Measurements from ENCODE around the gene MOG.

Gene MOG

DNA sequence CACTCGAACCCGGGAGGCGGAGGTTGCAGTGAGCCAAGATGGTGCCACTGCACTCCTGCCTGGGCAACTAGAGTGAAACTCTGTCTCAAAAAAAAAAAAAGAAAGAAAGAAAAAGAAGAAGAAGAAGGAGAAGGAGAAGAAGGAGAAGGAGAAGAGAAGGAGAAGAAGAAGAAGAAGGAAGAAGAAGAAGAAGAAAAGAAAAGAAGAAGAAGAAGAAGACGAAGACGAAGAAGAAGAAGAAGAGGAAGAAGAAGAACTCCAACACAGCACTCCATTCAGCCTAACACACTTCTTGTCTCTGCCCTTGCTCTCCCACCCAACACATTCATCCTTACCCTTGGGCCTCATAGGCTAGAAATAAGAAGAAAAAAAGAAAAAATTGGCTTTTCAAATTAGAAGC, 17.1 kb downstream of the MOG start:
- TF ChIP-seq, protein P1, sequence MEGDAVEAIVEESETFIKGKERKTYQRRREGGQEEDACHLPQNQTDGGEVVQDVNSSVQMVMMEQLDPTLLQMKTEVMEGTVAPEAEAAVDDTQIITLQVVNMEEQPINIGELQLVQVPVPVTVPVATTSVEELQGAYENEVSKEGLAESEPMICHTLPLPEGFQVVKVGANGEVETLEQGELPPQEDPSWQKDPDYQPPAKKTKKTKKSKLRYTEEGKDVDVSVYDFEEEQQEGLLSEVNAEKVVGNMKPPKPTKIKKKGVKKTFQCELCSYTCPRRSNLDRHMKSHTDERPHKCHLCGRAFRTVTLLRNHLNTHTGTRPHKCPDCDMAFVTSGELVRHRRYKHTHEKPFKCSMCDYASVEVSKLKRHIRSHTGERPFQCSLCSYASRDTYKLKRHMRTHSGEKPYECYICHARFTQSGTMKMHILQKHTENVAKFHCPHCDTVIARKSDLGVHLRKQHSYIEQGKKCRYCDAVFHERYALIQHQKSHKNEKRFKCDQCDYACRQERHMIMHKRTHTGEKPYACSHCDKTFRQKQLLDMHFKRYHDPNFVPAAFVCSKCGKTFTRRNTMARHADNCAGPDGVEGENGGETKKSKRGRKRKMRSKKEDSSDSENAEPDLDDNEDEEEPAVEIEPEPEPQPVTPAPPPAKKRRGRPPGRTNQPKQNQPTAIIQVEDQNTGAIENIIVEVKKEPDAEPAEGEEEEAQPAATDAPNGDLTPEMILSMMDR (IDR thresholded peaks at IDR 0.05): no peak

GRCh38 chr6:29675561-29675960, 18.7 kb downstream of the MOG start:
- TF ChIP-seq, protein P1 (IDR thresholded peaks at IDR 0.05): no peak

DNA sequence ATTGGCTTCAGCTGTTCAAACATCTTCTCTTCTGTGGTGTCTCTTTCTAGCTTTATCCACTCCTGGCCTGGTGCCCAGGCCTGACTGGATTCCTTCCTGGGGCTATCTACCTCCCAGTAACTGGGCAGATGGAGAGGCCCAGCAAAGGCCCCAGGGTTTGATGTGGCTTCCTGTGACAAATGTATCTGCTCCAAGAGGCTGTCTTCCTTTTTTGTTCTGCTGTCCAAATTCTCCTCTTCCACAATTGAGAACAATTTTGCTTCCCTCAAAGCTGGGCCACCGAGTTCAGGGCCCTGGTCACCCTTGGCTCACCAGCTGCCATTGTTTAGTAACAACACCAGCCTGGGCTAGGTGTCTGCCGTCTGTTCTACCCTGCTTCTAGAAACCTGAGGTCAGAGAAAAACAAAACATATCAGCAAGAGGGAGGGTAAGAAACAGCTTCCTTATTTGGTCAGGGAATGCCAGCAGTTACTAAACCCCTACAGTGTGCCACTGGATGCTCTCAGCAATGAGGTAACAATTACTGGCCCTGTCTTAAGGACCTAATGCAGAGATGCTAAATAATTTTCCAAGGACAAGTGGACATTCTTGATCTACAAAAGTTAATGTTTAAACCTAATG, 20.2 kb downstream of the MOG start:
- TF ChIP-seq, protein P1 (IDR thresholded peaks at IDR 0.05): no peak

- TF ChIP-seq, protein P1 (IDR thresholded peaks at IDR 0.05): no peak
Observed at GRCh38 chr6:29678114-29678513, 21.2 kb downstream of the MOG start.

- TF ChIP-seq, protein P1 (IDR thresholded peaks at IDR 0.05): no peak
Observed at GRCh38 chr6:29679962-29680361, 23.1 kb downstream of the MOG start.

GRCh38 chr6:29680416-29680815, 23.5 kb downstream of the MOG start:
- TF ChIP-seq, protein P1 (IDR thresholded peaks at IDR 0.05): no peak

GRCh38 chr6:29680904-29681303, 24.0 kb downstream of the MOG start, which contains the start of gene ZFP57:
TSS of gene ZFP57 (minus strand) at chr6:29681152. CDS start at chr6:29677003, 4,149 bp downstream.
- TF ChIP-seq, protein P1 (IDR thresholded peaks at IDR 0.05): no peak

- TF ChIP-seq, protein P1 (IDR thresholded peaks at IDR 0.05): no peak
Observed at GRCh38 chr6:29681811-29682210, 24.9 kb downstream of the MOG start.

All from LNCAP (cell line).